ENCODE data around the gene KLK14.

Gene KLK14

GRCh38 chr19:51119101-51119500 lies 36.4 kb upstream of the KLK14 start:
- no peak overlapping the region for H3K4me3 ChIP-seq (ENCODE audit: severe bottlenecking)
- DNase-seq (ENCODE audit: low spot score): no peak
- ATAC-seq (ENCODE audit: low read depth): no peak; the same call in 2 of the 3 replicates
- H3K36me3 ChIP-seq (ENCODE audit: low read depth): no peaks in the 10 kb centered on the region
- H3K9me3 ChIP-seq (ENCODE audit: severe bottlenecking): no peaks in the 10 kb centered on the region
- no peak for TF ChIP-seq CTCF (IDR thresholded peaks at IDR 0.05; ENCODE audit: poor library complexity, severe bottlenecking)
- H3K27ac ChIP-seq (ENCODE audit: poor library complexity, severe bottlenecking): no peak overlapping the region
- H3K27me3 ChIP-seq (ENCODE audit: insufficient read depth, poor library complexity, severe bottlenecking): no peaks in the 10 kb centered on the region
- H3K4me1 ChIP-seq (ENCODE audit: insufficient read depth, poor library complexity, severe bottlenecking): no peaks in the 10 kb centered on the region

- Histone ChIP-seq H3K9me3 (ENCODE audit: severe bottlenecking) (no peaks in the 10 kb centered on the region), H3K27me3 (ENCODE audit: insufficient read depth, poor library complexity, severe bottlenecking) (no peaks in the 10 kb centered on the region), H3K4me3 (ENCODE audit: severe bottlenecking) (no peak overlapping the region), H3K4me1 (ENCODE audit: insufficient read depth, poor library complexity, severe bottlenecking) (no peaks in the 10 kb centered on the region), H3K36me3 (ENCODE audit: low read depth) (no peaks in the 10 kb centered on the region), H3K27ac (ENCODE audit: poor library complexity, severe bottlenecking) (no peak overlapping the region)
- ATAC-seq (ENCODE audit: low read depth) (no peak), DNase-seq (ENCODE audit: low spot score) (no peak)
- no peak for TF ChIP-seq CTCF (IDR thresholded peaks at IDR 0.05; ENCODE audit: poor library complexity, severe bottlenecking)
Observed at GRCh38 chr19:51116736-51117286, 34.1 kb upstream of the KLK14 start.

- H3K36me3 ChIP-seq (ENCODE audit: low read depth): no peaks in the 10 kb centered on the region
- H3K27ac ChIP-seq (ENCODE audit: poor library complexity, severe bottlenecking): no peak overlapping the region
- ATAC-seq (ENCODE audit: low read depth) (no peak), DNase-seq (ENCODE audit: low spot score) (no peak)
- no peak overlapping the region for H3K4me3 ChIP-seq (ENCODE audit: severe bottlenecking)
- no peaks in the 10 kb centered on the region for H3K27me3 ChIP-seq (ENCODE audit: insufficient read depth, poor library complexity, severe bottlenecking)
- no peaks in the 10 kb centered on the region for H3K9me3 ChIP-seq (ENCODE audit: severe bottlenecking)
- TF ChIP-seq CTCF (IDR thresholded peaks at IDR 0.05; ENCODE audit: poor library complexity, severe bottlenecking): no peak
- H3K4me1 ChIP-seq (ENCODE audit: insufficient read depth, poor library complexity, severe bottlenecking): no peaks in the 10 kb centered on the region
Observed at GRCh38 chr19:51114087-51114729, 31.5 kb upstream of the KLK14 start.

- no peak overlapping the region for H3K4me3 ChIP-seq (ENCODE audit: severe bottlenecking)
- H3K4me1 ChIP-seq (ENCODE audit: insufficient read depth, poor library complexity, severe bottlenecking): no peaks in the 10 kb centered on the region
- DNase-seq (ENCODE audit: low spot score) (no peak), ATAC-seq (ENCODE audit: low read depth) (no peak)
- H3K27ac ChIP-seq (ENCODE audit: poor library complexity, severe bottlenecking): no peak overlapping the region
- TF ChIP-seq CTCF (IDR thresholded peaks at IDR 0.05; ENCODE audit: poor library complexity, severe bottlenecking): no peak
- no peaks in the 10 kb centered on the region for H3K27me3 ChIP-seq (ENCODE audit: insufficient read depth, poor library complexity, severe bottlenecking)
- peaks cover 4% of the 10 kb centered on the region; the same call in 1 of the 2 replicates for H3K36me3 ChIP-seq (ENCODE audit: low read depth)
- H3K9me3 ChIP-seq (ENCODE audit: severe bottlenecking): no peaks in the 10 kb centered on the region
Observed at GRCh38 chr19:51111606-51112005, 28.9 kb upstream of the KLK14 start.

GRCh38 chr19:51110666-51110971 lies 27.9 kb upstream of the KLK14 start:
- no peak overlapping the region for H3K27ac ChIP-seq (ENCODE audit: poor library complexity, severe bottlenecking)
- no peak overlapping the region for H3K4me3 ChIP-seq (ENCODE audit: severe bottlenecking)
- H3K36me3 ChIP-seq (ENCODE audit: low read depth): peaks cover 4% of the 10 kb centered on the region; the same call in 1 of the 2 replicates
- H3K4me1 ChIP-seq (ENCODE audit: insufficient read depth, poor library complexity, severe bottlenecking): no peaks in the 10 kb centered on the region
- H3K27me3 ChIP-seq (ENCODE audit: insufficient read depth, poor library complexity, severe bottlenecking): no peaks in the 10 kb centered on the region
- no peak for TF ChIP-seq CTCF (IDR thresholded peaks at IDR 0.05; ENCODE audit: poor library complexity, severe bottlenecking)
- no peaks in the 10 kb centered on the region for H3K9me3 ChIP-seq (ENCODE audit: severe bottlenecking)
- no peak for ATAC-seq (ENCODE audit: low read depth)
- no peak for DNase-seq (ENCODE audit: low spot score)

Measured in RWPE2 (cell line).